ENCODE results near the gene TMTC2.
A peak's percentile ranks its signal among the peaks of the same experiment; 100 is the strongest.
"Not testable (repeated sequence)": the region's sequence is repeated elsewhere in the genome, so short reads cannot be mapped to it uniquely, and the experiment has no call there.

TMTC2 gene

GRCh38 chr12:82793751-82794281 lies 107.1 kb downstream of the TMTC2 start:
- FAIRE-seq = no peak

DNA sequence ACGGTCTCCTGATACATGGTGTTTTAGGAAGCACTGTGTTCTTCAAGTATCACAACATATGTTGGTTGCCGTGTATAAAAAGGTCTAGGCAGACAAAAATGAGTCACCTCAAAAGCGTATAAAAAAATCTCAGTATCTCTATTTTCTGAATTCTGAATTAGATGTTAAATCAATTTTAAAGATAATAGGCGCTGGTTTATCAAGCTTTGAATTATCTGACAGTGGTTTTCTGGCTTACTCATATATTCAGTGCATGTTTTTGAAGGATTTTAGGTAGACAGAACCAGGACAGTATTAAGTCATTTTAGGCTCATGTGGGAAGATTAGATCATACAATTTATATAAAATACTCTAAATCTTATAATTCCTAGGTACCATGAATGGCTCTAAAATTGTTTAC lies 110.8 kb downstream of the TMTC2 start:
- no peak for FAIRE-seq

DNA sequence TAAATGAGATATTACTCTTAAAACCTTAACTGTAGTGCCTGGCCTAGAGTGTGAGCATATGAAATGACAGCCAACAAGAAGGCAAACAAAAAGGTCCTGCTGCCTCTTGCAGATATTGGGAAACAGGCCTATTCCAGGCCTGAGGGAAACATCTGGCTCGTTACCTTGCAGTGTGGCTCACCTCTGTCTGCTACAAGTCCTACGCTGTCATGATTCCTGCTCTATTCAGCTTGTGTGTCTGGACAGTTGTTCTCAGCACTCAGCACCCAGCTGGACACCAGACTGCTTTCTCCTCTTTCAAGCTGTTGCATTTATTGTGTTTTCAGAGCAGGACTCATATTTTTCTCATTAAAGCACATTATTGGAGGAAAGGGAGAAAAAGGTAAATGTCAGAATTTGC lies 113.5 kb downstream of the TMTC2 start:
- FAIRE-seq = no peak

DNA sequence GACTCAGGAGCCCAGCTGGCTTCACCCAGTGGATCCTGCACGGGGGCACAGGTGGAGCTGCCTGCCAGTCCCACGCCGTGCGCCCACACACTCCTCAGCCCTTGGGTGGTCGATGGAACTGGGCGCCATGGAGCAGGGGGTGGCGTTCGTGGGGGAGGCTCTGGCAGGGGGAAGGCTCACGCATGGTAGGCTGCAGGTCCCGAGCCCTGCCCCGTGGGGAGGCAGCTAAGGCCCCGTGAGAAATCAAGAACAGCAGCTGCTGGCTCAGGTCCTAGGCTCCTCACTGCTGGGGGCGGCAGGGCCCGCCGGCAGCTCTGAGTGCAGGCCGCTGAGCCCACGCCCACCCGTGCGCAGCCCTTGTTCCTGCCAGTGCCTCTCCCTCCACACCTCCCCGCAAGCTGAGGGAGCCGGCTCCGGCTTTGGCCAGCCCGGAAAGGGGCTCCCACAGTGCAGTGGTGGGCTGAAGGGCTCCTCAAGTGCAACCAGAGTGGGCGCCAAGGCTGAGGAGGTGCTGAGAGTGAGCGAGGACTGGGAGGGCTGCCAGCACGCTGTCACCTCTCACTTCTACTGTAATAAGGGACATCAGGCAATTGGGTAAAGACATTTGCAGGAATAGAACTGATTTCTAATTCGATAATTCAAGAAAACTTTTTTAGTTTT lies 115.4 kb downstream of the TMTC2 start:
- no peak for FAIRE-seq

- no peak for FAIRE-seq
These were observed 116.5 kb downstream of the TMTC2 start for GRCh38 chr12:82803201-82803600.

DNA sequence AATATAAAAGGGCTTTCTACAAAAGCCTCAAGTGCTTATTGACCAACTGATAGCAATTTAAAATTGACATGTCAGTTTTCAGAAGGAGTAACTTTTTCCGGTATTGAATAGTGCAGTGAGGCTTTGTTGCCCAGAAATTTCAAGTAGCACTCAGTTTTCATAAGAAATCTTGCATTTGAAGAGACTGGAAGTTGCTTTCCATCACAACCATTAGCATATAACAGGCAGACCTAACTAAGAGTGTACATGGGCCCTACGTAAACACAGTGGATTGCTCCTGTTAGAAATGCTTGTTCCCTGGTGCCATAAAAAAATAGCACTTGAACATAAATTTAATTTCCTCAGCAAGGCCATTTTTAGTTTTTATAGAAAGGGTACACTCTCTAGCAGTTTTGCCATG lies 117.9 kb downstream of the TMTC2 start:
- FAIRE-seq = no peak

DNA sequence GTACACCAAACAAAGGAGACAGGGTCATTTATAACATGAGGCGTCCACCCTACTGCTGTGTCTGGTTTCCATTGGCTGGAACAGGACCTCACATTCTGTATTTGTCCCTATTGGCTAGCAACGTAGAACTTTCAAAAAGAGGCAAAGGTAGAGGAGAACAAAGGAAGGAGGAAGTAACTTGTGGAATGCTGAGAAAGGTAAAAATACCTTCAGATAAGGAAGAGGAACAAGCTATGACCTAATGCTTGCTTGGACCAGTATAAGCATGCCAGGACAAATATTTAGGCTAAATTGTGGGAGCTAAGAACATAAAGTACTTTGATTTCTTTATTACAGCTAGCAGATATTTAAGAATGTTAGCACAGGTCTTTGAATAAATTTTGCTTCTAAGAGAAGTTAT lies 118.3 kb downstream of the TMTC2 start:
- FAIRE-seq = not testable (repeated sequence)

- FAIRE-seq = no peak
These were observed 119.2 kb downstream of the TMTC2 start for GRCh38 chr12:82805812-82806497.

DNA sequence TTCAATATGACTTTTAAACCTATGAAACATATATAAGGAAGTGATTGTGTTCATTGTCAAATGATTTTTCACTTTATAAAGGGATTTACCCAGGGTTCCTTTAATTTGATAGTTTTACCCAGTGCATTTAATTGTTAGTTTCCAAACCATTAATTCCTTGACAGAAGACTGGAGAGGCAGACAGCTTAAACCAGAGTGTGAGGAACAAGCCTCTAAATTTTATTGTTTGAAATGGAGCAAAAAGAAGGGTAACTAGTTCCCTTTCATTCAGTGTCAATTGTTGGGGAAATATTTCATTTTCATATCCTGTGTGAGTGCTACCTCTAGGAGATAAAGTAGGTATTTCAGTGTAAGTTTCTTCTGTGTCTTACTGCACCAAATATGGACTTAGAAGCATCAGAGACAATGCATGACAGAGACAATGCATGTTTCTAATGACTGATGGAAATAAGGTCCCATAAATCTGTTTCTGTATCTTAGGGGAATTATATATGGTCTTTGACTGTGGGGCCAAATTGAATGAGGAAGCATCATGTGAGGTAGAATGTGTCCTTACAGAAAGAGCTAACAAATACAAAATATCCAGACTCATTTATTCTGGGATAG lies 120.5 kb downstream of the TMTC2 start:
- FAIRE-seq = no peak

- no peak for FAIRE-seq
These were observed 123.9 kb downstream of the TMTC2 start for GRCh38 chr12:82810568-82810967.

DNA sequence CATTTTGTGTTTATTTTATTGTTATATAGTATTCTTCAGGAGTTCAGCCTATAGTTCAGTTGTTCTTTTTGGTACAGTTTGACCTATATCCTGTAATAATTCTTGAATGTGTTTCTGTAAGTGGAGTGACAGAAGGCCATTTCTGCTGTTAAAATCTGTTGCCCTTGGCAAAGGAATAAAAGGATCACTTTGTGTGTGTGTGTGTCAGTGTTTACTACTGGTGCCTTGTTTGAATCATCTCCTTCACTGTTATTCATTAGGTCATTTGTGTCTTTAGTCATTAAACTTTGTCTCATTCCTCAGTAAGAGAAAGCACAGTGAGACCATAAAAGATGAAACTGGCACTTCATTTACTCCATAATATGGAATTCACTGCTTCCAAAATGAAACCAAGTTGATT lies 130.7 kb downstream of the TMTC2 start:
- no peak for FAIRE-seq

GRCh38 chr12:82818271-82819035 lies 131.7 kb downstream of the TMTC2 start:
- no peak for FAIRE-seq

- no peak for FAIRE-seq
These were observed 139.8 kb downstream of the TMTC2 start for GRCh38 chr12:82826505-82826904.

DNA sequence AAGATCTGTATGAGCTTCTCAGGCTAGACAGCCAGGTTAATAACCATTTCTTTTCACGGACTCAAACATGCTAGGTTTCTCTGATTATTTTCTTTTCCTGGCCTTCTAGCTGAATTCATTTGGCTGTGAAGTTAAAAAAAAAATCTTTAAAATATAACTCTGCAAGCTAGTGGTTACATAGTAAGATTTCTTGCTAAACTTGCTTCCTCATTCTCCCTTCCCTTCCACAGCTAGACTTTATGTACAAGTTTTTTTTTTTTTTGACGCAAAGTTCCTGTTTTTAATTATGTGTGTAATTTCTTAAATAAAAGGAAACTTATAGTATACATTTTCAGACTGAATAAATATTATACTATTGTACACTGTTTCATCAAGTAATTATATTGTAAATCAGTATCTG lies 145.4 kb downstream of the TMTC2 start:
- peak; percentile 14 for FAIRE-seq

DNA sequence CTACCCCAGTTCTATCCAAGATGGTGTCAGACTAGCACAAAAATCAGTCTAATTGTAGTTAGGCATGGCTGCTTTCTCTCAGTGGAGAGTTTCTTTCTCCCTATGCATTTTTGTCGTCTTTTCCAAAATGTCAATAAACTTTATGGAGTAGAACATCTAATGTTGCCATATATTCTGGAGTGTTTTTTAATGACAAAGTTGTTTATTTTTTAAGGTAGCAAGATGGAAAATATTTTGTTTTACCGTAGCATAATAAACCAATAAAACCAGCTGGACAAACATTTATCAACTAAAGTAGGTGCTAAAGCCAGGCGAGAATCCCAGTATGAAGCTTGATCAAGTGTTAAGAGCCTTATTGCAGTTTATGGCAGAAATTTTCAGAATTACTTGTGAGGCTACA lies 146.3 kb downstream of the TMTC2 start:
- FAIRE-seq = no peak

- no peak for FAIRE-seq
These were observed 146.8 kb downstream of the TMTC2 start for GRCh38 chr12:82833481-82833880.

DNA sequence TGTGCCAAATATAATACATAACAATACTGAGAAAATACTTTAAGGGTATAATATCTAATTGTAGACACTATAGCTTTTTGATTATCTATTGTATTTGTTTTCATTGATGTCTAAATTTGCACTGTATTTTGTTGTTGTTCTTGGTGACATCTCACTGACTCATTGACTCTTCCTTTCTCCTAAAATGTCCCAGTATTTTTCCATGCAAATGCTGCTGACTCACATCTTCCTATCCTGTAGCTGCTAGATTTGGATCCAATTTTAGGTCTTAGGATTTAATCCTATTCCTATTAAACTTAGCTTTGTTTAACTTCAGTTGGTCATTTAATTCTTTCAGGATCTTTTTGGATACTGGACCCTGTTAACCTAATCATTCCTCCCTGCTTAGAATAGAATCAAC lies 148.5 kb downstream of the TMTC2 start:
- no peak for FAIRE-seq

DNA sequence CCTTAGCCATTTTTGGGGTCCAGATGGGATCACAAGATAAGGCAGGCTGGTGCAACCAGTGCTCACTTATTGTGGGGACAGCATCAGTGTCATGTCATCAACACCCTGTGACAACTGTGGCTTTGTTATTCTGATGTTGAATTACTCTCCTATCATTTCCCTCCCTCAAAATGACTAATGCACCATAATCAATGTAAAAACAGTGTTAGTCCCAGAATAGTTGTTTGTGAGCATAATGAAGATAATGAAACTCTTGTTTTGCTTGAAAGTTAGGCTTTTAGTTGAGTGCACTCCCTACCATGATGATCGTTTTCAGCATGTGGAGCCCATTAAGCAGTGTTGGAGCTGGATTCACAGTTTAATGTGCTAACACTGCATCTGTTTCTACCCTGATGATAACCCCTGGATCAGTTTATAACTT lies 151.4 kb downstream of the TMTC2 start:
- no peak for FAIRE-seq

GRCh38 chr12:82838827-82839226 lies 152.1 kb downstream of the TMTC2 start:
- FAIRE-seq = no peak

DNA sequence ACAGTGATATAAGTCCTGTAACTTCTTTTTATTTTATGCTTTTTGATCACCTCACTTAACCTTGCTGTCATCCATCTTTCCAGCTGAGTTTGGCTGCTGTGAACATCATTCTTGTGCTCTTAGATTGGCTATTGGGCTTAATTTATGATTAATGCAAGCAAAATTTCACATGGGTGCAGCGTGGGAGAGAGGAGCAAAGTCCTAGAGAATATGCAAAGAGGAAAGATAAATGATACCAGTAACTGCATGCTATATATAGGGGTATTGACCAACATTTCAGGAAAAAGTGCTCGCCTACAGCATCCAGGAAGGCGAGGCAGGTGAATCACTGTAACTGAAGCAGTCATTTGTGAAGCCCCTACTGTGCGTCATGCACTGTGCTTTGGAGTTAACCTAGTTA lies 153.1 kb downstream of the TMTC2 start:
- FAIRE-seq = no peak

DNA sequence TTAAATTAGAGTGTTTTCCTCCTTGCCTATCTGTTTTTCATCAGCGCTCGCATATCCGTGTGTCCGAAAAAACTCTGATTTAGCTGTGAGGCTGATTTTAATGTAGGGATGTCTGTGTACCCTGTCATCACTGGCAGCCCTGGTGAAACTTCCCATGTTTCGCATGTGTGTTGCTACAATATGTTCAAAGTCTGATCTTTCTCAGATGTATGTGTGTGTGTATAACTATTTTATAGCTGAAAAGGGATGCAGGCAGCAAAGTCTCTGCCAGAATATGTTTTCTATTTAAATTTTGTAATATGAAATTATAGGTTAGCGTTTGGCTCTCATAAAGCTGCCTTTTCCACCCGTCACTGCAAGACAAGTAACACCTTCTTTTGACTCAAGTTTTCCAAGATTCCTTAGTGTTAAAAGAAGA lies 154.8 kb downstream of the TMTC2 start:
- FAIRE-seq = no peak

- FAIRE-seq = no peak
These were observed 155.8 kb downstream of the TMTC2 start for GRCh38 chr12:82842480-82842879.

DNA sequence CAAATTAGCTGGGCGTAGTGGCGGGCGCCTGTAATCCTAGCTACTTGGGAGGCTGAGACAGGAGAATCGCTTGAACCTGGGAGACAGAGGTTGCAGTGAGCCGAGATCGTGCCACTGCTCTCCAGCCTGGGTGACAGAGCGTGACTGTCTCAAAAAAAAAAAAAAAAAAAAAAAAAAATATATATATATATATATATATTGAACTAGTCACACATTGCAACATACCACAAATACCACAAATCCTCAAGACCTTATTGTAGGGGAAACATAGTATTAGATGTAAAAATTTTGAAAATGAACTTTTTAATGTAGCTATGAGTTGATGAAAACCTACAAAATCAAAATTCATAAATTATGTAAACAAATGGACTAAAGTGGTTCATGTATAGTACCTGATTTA lies 158.4 kb downstream of the TMTC2 start:
- FAIRE-seq = not testable (repeated sequence)
